NCI-H1694 treated with DMSO at 0.1 percent for 48 hours (cell line): ENCODE data around the gene TMC2.
"Not testable (repeated sequence)": the region's sequence is repeated elsewhere in the genome, so short reads cannot be mapped to it uniquely, and the experiment has no call there.

Experiments used
- DNase-seq: peaks from one replicate; lab custom pipeline; 2025; lab: John Stamatoyannopoulos, UW

The TMC2 gene

DNA sequence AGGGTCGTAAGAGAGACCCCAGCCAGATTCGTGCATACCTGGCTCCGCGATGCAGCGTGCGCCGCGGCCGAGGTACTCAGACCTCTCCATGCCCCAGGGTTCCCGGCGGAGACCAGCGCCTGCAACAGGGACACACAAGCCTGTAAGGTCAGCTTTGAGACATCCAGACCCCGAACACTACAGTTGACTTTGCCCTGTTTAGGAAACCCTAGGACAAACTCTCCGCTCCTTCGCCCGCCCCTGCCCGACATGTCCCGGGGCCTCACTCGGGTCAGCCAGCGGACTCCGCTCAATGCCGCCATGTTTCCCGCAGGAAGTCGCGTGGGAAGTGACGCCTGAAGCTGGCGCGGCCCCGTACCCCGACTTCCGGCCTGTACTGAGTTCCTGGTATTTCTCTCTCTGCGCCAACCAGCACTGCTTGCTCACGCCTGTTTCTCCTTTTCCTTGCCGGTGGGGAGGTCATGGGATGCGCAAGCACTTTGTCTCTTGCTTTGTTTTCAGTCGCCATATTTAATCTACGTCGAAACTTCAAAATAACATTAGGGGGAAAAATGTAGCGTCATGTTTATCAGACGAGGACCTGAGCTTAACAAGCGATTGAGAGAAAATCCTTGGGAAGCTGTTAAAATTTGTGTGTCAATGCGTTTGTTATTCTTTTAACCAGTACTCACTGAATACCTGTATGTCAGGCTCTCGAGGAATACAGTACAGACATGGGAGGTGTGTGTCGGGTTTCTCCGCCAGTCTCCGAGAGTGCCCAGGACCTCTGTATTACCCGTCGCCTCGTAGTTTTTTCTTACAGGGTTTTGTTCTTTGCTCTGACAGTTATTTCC is 127.7 kb downstream of the TMC2 start, which contains the start of gene IDH3B:
IDH3B (minus strand) TSS at position 330 of the 833 bp plus-strand sequence; CDS start at position 302, 28 bp downstream.
- peak; percentile 92 for DNase-seq

DNA sequence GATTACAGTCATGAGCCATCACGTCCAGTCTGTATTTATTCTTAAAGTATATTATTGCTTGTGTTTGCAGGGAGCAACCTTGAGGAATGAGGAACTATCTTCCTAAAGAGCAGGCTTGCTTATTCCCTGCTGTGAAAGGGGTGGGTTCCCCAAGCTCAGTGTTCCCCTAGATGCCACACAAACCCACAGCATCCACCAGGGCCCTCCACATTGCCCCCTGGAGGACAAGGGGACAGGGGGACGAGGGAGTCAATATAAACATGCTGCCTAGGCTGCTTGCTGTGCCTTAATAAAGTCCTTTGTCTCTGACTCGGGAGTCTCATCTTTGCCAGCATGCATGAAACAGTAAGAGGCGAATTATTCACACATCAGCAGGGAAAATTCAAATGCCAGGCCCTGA is 135.6 kb downstream of the TMC2 start:
- no peak for DNase-seq

DNA sequence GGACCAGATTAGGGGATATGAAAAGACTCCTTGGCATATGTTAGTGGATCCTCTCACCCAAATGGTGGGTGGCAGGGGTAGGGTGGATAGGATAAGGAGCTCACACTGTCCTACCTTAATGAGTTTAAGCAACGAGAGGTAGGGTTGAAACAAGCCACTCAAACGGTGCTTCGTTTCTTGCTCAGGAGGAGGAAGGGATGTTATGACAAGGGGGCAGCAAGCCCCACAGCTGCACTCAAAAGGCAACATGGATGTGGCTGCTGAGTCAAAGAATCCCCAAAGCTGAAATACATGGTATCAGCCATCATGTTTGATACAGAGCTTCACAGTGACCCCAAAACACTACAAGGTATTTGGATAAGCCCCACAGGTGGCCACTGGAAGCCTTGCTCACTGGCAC is 136.1 kb downstream of the TMC2 start:
- DNase-seq, result no peak

DNA sequence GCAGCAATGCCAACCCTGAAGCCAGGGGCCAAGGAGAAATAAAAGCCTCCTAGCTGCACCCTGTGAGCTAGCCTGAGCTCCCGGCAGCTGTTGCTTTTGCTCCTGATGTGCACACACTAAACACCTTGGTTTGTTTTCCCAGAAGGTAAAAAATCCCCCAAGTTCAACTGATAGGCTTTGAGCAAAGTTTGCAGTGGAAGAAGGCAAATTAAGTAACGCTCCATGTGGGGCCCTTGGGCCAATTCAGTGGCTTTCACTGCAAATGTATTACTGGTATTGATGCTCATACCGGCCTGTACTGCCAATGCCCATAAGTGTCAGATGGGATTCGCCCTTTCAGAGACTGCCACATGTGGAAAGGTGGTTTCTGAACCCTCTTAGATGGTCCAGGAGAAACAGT is 137.1 kb downstream of the TMC2 start:
- no peak for DNase-seq

DNA sequence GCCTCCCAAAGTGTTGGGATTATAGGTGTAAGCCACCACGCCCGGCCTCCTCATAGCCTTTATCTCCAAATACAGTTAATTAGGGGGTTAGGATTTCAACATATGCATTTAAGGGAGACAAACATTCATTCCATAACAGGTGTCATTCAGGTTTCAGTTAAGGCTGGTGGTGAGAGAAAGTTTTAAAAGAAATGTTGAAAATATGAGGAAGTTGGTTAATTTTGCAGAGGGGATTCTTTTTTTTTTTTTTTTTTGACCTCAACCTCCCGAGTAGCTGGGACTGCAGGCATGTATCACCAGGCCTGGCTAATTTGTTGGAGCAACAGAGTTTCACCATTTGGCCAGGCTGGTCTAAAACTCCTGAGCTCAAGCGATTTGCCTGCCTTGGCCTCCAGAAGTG is 143.7 kb downstream of the TMC2 start:
- DNase-seq, result no peak

DNA sequence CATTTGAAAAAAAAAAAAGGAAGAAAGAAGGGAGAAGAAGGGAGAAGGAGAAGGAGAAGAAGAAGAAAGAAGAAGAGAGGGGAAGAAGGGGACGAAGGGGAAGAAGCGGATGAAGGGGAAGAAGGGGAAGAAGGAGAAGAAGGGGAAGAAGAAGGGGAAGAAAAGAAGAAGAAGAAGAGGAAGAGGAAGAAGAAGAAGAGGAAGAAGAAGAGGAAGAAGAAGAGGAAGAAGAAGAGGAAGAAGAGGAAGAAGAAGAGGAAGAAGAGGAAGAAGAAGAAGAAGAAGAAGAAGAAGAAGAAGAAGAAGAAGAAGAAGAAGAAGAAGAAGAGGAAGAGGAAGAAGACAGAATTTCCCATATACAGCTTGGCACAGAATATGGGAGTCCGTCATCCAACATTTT is 145.7 kb downstream of the TMC2 start:
- DNase-seq, result not testable (repeated sequence)

DNA sequence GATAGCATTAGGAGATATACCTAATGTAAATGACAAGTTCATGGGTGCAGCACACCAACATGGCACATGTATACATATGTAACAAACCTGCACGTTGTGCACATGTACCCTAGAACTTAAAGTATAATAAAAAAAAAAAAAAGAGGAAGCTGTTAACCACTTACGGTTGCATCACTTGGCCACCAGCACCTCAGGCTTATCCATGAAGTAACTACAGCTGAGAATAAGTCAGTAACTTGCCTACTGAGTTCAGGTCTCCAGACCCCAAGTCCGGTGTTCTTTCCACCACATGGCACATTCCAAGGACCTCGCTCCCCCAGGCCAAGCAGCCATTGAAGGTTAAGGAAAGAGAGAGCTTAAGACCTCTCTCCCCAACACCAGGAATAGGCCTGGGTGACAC is 148.4 kb downstream of the TMC2 start:
- DNase-seq, result not testable (repeated sequence)

DNA sequence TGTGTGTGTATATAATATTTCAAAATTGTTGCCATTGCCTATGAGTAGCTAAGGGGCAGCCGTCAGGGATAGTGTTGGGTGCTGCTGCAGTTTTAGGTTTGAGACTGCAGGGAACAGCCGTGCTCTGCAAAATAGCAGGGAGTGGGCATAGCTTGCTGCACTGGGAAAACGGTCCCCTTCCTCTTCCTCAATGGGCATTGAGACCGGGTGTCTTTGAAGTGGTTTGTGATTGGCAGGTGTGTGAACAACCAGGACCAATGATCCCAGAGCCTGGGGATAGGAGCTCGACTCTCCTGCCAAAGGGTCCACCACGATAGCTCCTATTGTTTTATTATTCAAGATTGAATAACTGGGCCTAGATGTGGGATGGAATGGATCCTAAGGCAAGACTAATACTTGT is 151.1 kb downstream of the TMC2 start:
- no peak for DNase-seq

DNA sequence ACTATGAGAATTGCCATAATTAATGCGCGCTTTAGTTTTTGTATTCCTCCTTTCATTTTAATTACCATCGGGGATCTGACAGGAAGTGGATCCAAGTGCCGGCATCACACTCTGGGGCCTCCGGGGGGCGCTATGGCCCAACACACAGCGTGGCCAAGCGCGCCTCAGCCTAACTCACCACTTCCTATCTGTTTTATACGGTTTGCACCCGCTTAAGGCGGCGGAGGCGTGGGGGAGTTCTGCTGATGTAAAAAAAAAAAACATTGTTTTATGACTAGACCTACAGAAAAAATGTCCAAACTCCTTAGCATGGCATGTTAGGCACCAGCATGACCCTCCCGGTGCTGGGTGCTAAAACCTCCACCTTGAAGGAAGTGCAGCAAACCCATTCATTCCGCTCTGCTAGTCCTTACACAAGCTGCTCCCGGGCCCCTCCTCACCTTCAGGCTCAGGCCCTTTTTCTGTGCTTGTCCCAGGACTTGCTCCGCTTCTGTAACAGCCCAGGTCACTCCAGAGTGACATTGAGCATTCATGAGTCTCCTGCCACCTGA is 151.7 kb downstream of the TMC2 start:
- DNase-seq, result peak; percentile 48

DNA sequence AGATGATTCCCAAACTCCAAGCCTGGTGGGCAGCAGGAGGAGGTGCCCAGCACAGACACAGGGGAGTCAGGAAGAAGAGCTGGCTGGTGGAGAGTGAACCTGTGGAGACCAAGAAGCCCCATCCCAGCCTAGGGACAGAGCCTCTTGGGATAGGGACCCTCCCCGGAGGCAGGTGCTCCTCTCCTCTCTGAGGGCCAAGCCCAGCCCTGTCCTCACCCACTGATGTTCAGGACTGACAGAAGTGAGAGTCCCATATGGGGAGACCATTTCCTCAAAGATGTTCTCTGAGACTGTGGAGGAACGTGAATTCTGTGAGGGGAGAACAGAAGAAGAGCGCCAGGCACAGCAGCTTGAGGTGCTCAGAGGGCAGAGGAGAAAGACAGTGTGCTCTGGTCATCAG is 153.8 kb downstream of the TMC2 start:
- DNase-seq, result no peak

DNA sequence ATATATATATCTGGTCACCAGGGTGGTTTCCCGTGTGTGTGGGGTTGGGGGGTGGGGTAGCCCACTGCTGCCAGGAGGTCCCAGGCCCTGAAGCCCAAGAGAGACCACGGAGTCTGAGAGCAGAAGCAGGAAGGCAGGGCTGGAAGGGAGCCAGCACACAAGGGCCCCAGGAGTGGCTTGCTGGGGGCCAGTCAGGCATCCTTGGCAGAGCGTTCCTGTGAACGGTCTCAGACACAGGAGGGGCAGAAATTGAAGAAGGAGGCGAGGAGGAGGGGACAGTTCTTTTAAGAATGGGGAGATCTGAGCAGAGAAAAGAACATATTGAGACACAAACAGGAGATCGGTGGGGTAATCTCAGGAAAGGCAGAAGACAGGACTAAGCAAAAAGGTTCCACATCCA is 154.3 kb downstream of the TMC2 start:
- DNase-seq, result no peak

DNA sequence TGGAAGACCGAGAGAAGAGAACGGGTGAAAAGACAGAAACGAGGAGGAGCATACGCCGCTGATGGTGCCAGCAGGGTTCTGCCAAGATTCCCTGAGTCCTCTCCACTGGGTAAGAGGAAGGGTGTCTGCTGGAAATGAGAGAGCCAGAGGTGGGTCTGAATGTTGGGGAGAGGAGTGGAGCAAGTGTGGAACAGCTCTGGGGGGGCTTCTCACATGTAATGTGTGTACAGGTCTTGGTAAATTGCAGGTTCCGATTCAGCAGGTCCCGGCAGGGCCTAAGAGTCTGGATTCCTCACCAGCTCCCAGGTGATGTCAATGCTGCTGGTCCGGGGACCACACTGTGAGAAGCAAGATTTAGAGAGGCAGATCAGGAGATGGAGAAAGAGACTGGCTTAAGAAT is 154.8 kb downstream of the TMC2 start:
- no peak for DNase-seq
